ENCODE results near the gene DNAJB5.
A peak's percentile ranks its signal among the peaks of the same experiment; 100 is the strongest.

DNAJB5 gene

GRCh38 chr9:34985311-34985899 is 4.1 kb upstream of the DNAJB5 start:
- peak; percentile 58 for DNase-seq

DNA sequence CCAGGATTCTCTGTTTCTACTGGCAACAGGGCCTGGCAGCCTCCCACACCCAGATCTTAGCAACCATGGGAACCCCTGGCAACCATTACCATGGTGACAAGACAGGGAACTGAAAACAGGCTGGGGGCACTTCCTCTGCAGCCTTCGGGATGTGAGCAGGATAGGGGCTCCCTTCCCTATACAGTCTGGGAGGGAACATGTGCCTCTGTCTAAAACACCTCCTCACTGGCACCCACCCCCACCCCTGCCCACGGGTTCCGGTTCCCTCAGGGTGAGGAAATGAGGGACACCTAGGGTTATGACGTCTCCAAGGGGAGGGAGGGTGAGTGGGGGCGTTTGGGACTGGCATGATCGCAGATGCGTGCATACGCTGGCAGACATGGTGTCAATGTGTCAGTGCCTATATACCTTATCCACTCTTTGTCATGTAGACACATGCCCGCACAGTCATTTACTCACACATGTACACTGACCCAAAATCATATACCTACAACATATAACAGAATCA is 3.0 kb upstream of the DNAJB5 start:
- DNase-seq, result peak; percentile 95

DNA sequence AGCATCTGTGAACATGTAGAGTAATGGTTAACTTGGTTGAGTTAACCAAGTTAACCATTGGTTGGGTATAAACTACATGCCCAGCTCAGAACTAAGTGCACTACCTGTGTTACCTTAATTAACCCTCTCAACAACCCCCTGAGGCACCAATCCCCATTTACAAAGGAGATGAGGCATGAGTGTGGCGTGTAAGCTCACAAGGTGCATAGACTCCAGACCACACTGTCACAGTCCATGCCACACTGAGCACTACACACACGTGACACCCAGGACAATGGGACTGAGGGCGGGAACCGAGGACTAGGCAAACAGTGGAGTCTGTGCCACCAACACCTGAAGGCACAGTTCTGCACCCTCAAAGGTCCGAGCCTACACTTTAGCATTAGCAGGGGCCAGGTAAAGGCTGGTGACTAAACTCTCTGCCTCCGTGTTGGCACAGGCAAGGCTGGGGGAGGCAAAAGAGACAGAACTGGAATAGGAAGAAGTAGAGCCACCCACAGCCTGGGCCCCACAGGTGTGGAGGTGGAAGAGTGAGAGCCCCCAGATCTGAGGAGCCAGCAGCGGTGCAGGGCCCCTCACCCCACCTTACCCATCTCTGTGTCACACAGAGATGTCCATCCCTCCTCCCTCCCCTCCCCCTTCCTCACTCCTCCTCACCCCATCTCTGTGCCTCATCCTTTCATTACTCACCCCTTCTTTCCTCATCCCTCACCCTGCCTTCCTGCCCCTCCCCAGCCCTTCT is 2.2 kb upstream of the DNAJB5 start:
- peak; percentile 62 for DNase-seq

DNA sequence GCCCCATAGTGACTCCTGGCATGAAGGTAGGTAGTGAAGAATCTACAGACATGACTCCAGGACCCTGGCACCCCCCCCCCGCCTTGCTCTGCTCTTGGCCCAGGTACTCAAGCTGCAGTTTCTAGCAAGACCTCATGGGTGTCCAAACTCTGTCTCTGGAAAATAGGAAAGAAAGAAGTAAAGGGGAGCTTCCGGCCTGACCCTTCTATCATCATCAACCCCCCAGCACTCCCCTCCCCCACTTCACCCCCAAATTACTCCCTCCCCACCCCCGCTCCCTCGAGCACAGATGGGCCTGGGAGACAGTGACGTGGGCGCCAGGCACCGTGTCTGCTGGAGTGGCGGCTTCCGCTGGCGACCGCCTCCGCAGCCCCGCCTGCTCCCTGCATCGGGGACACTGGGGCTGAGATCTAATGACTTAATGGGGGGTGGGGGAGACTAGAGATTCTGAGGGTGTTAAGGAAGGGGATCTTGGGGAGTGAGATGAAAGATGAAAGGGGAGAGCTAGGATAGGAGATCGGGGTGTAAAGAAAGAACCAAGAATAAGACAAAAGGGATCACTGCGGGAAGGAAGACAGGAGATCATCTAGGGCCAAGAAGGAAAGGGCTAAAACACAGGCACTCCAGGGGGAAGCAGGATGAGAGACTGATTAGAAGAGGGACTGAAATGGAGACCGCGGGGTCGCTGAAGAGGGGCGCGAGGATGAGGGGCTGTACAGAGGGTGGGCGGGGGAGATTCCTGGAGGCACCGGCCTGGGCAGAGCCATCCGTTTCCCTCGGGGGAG is 1.1 kb upstream of the DNAJB5 start:
- peak; percentile 63 for DNase-seq

DNA sequence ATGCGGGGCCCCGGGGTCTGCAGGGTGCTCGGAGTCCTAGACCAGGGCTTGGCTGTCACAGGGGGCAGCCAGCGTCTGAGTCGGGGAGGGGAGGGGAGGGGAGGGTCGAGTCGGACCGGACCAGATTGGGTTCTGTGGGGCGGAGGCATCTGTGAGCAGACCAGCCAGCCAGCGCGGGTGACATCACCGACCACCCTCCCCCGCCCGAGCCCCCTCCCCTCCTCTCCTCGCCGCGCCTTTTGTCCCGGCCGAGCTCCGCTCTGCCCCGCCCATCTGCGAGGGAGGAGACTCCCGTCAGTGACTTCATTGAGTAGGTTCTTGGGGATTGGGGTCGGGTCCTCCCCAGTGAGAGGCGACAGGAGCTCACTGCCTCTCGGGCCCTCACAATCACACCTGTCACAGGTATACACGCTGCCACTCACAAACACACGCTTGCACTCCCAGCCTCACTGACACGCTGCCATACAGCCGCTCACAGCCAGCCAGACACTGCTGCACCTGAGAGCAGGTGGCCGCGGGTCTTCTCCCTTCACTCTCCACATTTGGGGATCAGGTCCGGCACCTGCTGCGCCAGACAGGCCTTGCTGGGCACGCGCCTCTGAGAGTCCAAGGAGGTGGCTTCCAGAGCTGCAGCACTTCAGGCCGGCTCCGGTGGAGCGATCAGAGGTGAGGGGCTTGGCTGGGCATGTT is 546 bp downstream of the DNAJB5 start:
- peak; percentile 53 for DNase-seq

GRCh38 chr9:34990908-34991606 is 1.5 kb downstream of the DNAJB5 start:
- DNase-seq, result no peak

- DNase-seq, result no peak
Measured at GRCh38 chr9:34991607-34992375, 2.2 kb downstream of the DNAJB5 start.

DNA sequence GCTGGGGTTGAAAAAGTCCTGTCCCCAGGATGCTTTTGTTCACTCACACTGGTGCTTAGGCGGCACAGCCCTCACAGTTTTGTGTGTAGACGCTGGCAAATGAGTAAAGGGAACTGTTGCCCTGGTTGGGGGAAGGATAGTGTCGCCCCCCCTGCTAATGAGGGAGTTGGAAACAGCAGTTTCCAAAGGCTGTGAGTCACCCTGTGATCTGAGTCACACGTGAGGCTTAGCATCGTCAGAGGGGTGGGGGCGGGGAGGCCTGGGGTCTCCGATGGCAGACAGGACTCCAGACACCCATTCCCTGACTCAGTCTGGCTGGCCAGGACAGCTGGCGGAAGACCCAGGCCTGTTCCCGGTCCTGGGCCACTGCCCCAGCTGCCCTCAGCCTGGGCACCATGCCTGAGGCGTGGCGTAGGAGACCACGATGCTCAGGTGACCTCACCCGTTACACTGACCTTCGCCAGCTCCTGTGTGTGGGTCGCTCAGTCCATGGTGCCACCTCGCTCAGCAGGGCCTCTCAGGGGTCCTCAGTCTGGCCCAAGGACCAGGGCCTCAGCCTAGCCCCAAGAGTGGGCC is 2.9 kb downstream of the DNAJB5 start:
- peak; percentile 92 for DNase-seq

- DNase-seq, result peak; percentile 96
Measured at GRCh38 chr9:34993502-34994259, 4.1 kb downstream of the DNAJB5 start.

- peak; percentile 15 for DNase-seq
Measured at GRCh38 chr9:34994260-34994899, 4.8 kb downstream of the DNAJB5 start.

GRCh38 chr9:34994900-34995669 is 5.5 kb downstream of the DNAJB5 start:
- DNase-seq, result peak; percentile 59

DNA sequence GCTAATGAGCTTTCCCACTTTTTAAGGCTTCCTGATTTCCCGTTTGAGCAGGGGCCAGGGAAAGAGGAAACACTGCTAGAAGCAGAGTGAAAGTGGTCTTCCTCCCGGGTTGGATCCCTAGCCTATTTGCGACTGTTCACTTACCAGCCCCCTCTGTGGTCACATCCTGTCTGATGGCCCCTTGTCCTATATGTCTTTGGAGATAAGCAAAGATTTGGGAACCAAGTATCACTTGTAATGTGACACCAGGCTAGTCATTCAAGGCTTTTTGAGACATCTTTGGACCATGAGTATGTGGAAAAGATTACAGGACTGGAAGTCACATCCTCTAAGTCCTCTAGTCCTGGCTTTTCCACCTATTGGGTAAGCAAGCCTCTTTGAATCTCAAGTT is 6.1 kb downstream of the DNAJB5 start:
- peak; percentile 21 for DNase-seq

- DNase-seq, result no peak
Measured at GRCh38 chr9:34996181-34996904, 6.8 kb downstream of the DNAJB5 start.

DNA sequence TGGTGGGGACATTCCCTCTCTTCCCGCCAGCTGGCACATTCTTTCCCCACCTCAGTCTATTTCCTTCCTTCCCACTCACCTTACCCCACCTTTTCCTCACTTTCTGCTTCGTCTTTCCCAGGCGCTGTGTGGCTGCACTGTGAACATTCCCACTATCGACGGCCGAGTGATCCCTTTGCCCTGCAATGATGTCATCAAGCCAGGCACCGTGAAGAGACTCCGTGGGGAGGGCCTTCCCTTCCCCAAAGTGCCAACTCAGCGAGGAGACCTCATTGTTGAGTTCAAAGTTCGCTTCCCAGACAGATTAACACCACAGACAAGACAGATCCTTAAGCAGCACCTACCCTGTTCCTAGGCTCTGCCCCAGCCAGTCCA is 7.3 kb downstream of the DNAJB5 start:
- DNase-seq, result no peak

DNA sequence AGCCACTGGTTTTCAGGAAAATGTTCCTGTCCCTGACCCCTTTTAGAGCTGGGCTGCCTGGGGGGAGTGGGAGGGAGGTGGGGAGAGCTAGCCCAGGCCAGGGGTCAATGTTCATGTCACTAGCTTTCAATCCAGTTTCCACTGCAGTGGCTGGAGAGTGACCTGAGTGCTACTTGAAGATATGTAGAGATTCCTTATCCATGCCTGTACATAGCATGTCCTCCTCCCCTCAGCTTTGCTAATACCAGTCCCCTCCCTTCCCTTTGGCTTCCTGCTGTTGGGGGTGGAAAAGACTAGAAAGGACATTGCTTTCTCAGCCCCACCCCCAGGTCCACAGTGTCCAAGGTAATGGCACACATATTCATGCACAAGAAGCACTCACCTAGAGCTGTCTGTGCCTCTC is 7.8 kb downstream of the DNAJB5 start:
- DNase-seq, result no peak

GRCh38 chr9:34998266-34998665 is 8.7 kb downstream of the DNAJB5 start:
- DNase-seq, result no peak

DNA sequence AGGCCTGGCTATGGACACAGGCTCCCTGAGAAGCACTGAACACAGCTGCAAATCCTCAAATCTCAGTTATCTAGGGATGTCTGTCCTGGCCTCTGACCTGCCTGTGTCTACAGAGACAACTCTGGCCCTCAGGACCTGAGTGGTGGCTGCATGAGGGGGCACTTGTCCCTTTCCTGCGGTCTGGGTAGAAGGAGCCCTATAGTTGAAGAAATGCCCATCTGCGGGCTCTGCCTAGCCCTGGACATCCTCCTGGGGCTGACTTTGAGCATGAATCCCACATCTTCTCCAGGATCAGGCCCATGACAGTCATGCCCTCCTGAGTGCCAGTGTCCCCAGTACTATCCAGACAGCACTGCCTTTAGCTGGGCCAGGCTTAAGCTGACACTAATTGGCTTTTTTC is 10.0 kb downstream of the DNAJB5 start:
- DNase-seq, result no peak

DNA sequence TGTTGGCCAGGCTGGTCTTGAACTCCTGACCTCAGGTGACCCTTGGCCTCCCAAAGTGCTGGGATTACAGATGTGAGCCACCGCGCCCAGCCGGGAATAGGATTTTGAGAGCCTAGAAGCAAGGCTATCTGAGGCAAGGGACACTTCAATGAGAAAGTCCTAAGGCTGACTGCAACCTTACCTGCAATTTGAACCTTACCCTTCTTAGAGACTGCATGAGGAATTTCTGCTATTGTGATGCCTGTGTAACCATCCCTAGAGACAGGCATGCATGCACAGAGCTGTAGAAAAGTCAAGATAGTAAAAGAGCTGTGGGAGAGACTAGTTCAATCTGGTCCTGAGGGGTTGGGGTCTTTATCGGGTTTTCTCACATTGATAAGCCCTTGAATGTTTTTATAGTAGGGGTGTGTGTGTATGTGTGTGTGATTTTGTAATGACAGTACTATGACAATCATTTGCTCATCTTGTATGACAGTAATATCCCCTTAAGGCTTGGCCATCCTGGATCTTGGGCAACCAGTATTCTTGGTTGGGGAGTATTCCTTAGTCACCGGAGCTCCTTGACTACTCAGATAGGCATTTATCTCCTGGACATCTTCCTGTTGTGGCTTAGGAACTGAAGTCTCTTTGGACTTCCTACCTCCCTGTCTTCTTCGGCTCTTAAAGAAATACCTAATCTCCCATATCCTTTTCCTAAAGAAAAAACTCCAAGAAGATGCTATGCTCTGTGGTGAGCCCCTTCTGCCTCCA is 11.2 kb downstream of the DNAJB5 start:
- no peak for DNase-seq
